Osteoblast (primary cell): ENCODE measurements around the gene TLE3. TPM values are rescaled to one million over a fixed set of nuclear protein-coding genes. Genes with fewer than 3 reads are reported as not detected.
A peak's percentile ranks its signal among the peaks of the same experiment; 100 is the strongest.

ENCODE experiments used
- DNase-seq: peaks from one replicate; pipeline ENCODE4 v3.0.0; 2011; ENCODE audit warnings: low spot score, mixed read lengths; ENCODE audit not compliant: insufficient read length; ENCODE audit errors: missing footprints
- H2AFZ ChIP-seq: 2 replicates; pipeline ENCODE4 v1.6.0; 2011; ENCODE audit warnings: mild to moderate bottlenecking, low read length
- H3K27ac ChIP-seq: 2 replicates; pipeline ENCODE4 v1.5.1; 2011; ENCODE audit warnings: mild to moderate bottlenecking, low read depth, low read length, moderate library complexity
- H3K27me3 ChIP-seq: 2 replicates; pipeline ENCODE4 v1.6.0; 2012; ENCODE audit warnings: mild to moderate bottlenecking, control low read depth, inconsistent platforms, low read length, moderate library complexity; ENCODE audit not compliant: insufficient read depth
- H3K36me3 ChIP-seq: 2 replicates; pipeline ENCODE4 v1.5.1; 2011; ENCODE audit warnings: mild to moderate bottlenecking, low read length, control low read depth, moderate library complexity; ENCODE audit not compliant: insufficient read depth
- H3K4me1 ChIP-seq: 2 replicates; pipeline ENCODE4 v1.5.1; 2011; ENCODE audit warnings: mild to moderate bottlenecking, low read length, control low read depth, moderate library complexity; ENCODE audit not compliant: insufficient read depth
- H3K4me2 ChIP-seq: 2 replicates; pipeline ENCODE4 v1.6.0; 2011; ENCODE audit warnings: mild to moderate bottlenecking, low read length; ENCODE audit not compliant: insufficient read depth
- H3K4me3 ChIP-seq: fragments of 200-600 bp; sonication (generic); 3 replicates; pipeline ENCODE4 v1.5.1; 2012; ENCODE audit warnings: mild to moderate bottlenecking, low read length, inconsistent platforms; ENCODE audit not compliant: insufficient read depth
- H3K79me2 ChIP-seq: 2 replicates; pipeline ENCODE4 v1.6.0; 2012; ENCODE audit warnings: mild to moderate bottlenecking, low read length, control low read depth, inconsistent platforms; ENCODE audit not compliant: insufficient read depth
- H3K9me3 ChIP-seq: 2 replicates; pipeline ENCODE4 v1.5.1; 2011; ENCODE audit warnings: low read depth, low read length, control low read depth
- H4K20me1 ChIP-seq: 2 replicates; pipeline ENCODE4 v1.6.0; 2012; ENCODE audit warnings: mild to moderate bottlenecking, low read length, control low read depth; ENCODE audit not compliant: insufficient read depth
- total RNA-seq: library from RNA; depleted of rRNA; stranded (reverse); fragments of >200 nt; gene quantifications from 2 replicates; pipeline ENCODE4 v1.2.3, GENCODE V29; 2012
- TF ChIP-seq, protein P1 (sequence below): IDR thresholded peaks from 2 replicates; pipeline ENCODE4 v1.5.1; 2011; ENCODE audit warnings: mild to moderate bottlenecking, low read depth, low read length, moderate library complexity; ENCODE audit errors: extremely low read depth

Gene TLE3
- total RNA-seq, 1 donor, result 29.7 TPM

DNA sequence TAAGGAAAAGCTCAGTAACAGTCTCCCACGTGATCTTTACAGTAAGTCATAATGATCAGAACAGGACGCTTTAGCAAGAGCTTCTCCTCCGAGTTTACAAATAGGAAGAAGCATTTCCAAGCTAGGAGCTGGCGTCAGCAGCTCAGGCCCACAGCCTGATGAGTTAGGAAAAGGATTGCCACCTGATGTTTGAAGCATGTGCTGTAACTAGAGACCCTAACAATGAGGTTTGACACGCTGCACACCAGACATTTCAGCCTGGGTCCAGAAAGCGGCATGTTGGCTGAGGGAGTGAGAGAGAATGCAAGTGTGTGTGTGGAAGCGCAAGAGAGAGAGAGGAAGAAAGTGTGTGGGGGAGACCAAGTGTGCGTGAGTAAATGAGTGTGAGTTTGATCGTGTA lies 47.3 kb downstream of the TLE3 start:
- Histone ChIP-seq H3K36me3 (peaks cover 80% of the 10 kb centered on the region), H4K20me1 (peaks cover 29% of the 10 kb centered on the region), H2AFZ (no peak overlapping the region), H3K27ac (no peak overlapping the region), H3K4me1 (no peaks in the 10 kb centered on the region), H3K27me3 (no peaks in the 10 kb centered on the region), H3K4me2 (no peak overlapping the region), H3K79me2 (no peaks in the 10 kb centered on the region), H3K9me3 (no peaks in the 10 kb centered on the region), H3K4me3 (no peak overlapping the region)
- TF ChIP-seq, protein P1, sequence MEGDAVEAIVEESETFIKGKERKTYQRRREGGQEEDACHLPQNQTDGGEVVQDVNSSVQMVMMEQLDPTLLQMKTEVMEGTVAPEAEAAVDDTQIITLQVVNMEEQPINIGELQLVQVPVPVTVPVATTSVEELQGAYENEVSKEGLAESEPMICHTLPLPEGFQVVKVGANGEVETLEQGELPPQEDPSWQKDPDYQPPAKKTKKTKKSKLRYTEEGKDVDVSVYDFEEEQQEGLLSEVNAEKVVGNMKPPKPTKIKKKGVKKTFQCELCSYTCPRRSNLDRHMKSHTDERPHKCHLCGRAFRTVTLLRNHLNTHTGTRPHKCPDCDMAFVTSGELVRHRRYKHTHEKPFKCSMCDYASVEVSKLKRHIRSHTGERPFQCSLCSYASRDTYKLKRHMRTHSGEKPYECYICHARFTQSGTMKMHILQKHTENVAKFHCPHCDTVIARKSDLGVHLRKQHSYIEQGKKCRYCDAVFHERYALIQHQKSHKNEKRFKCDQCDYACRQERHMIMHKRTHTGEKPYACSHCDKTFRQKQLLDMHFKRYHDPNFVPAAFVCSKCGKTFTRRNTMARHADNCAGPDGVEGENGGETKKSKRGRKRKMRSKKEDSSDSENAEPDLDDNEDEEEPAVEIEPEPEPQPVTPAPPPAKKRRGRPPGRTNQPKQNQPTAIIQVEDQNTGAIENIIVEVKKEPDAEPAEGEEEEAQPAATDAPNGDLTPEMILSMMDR, result no peak
- peak; percentile 76 for DNase-seq

DNA sequence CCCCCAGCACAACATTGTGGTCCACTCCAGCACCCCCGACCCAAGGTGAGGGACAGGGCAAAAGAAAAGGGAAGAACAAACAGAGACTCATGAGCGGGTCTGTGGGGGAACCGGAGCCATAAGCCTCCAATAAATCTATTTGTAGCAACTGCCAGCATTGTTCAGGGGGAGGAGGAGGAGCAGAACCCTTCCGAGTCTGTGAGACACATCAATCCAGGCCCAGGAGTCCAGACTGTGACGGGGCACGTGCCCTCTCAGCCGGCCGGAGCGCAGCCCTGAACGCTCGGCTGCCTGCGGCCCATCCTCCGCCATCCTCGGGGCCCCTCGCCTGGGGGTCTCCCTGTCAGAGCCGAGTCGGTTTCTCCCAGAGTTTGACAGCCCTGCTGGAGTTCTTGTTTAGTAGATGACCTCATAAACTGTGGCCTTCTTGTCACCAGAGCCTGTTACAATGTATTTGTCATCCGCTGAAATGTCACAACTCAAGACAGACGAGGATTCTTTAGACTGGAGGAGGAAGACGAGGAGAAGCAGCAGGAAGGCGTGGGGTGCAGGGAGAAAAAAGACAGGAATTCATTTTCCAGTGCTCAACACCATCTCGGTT lies 47.9 kb downstream of the TLE3 start:
- DNase-seq, result peak; percentile 58
- peaks cover 73% of the 10 kb centered on the region for H3K36me3 ChIP-seq
- H3K27ac ChIP-seq, result no peak overlapping the region
- H3K79me2 ChIP-seq, result no peaks in the 10 kb centered on the region
- no peaks in the 10 kb centered on the region for H3K4me1 ChIP-seq
- H3K4me2 ChIP-seq, result no peak overlapping the region
- H2AFZ ChIP-seq, result no peak overlapping the region
- TF ChIP-seq, protein P1, result no peak
- peaks cover 29% of the 10 kb centered on the region for H4K20me1 ChIP-seq
- H3K27me3 ChIP-seq, result no peaks in the 10 kb centered on the region
- H3K9me3 ChIP-seq, result no peaks in the 10 kb centered on the region
- no peak overlapping the region for H3K4me3 ChIP-seq

DNA sequence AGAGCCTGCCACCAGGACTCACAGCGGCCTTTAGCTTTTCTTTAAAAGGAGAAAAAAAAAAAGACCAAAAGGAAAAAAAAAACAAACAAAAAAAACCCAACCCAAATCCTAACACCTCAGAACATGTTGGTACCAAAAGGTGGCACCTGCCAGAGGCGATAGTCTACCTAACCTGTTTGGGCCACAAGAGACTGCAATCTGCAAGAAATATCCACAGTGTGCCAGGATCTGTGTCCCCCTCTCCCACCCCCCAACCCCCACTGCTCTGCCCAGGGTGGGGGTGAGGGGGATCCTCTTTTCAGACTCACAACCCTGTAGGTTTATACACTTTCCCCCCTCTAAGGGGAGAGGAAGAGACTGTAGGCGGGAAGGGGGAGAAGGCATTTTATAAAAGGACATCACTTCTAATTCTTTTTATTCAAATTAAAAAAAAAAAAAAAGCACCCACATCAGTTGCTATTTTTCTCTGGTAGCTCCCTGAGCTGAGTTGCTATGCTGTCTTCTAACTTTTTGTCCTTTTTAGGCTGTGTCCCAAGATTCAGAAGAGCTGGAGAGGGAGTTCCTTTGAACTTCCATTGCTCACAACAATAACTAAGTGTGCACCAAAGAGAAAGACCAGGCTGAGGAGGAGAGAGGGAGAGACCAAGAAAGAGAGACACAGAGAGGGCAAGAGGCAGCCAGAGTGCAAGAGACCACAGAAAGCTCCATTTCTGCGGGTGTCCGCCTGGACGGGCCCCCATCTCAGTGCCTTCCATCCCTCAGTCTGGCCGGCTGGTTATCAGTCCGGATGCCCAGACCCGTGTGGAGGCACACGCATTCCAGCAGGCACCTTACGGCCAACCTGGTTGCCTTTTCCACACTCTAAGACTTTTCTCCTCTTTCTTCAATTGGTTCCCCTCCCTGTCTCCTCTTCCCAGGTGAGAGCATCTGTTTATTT lies 48.9 kb downstream of the TLE3 start:
- Histone ChIP-seq H3K4me1 (no peaks in the 10 kb centered on the region), H3K4me3 (no peak overlapping the region), H3K9me3 (no peaks in the 10 kb centered on the region), H4K20me1 (peaks cover 24% of the 10 kb centered on the region), H3K36me3 (peaks cover 64% of the 10 kb centered on the region), H3K4me2 (no peak overlapping the region), H2AFZ (no peak overlapping the region), H3K79me2 (no peaks in the 10 kb centered on the region), H3K27me3 (no peaks in the 10 kb centered on the region), H3K27ac (no peak overlapping the region)
- TF ChIP-seq, protein P1, result no peak
- DNase-seq, result peak; percentile 51

GRCh38 chr15:70048198-70048565 lies 49.5 kb downstream of the TLE3 start:
- no peaks in the 10 kb centered on the region for H3K4me1 ChIP-seq
- H3K4me2 ChIP-seq, result no peak overlapping the region
- H3K4me3 ChIP-seq, result no peak overlapping the region
- no peak overlapping the region for H3K27ac ChIP-seq
- H3K9me3 ChIP-seq, result no peaks in the 10 kb centered on the region
- H3K36me3 ChIP-seq, result peaks cover 57% of the 10 kb centered on the region
- no peak overlapping the region for H2AFZ ChIP-seq
- H3K79me2 ChIP-seq, result no peaks in the 10 kb centered on the region
- DNase-seq, result peak; percentile 72
- peaks cover 19% of the 10 kb centered on the region for H4K20me1 ChIP-seq
- TF ChIP-seq, protein P1, result no peak
- H3K27me3 ChIP-seq, result no peaks in the 10 kb centered on the region
